Left ventricle myocardium inferior (tissue), 1 donor: ENCODE measurements around the gene PIGZ. TPM values are rescaled to one million over a fixed set of nuclear protein-coding genes. Genes with fewer than 3 reads are reported as not detected.
"Not testable (repeated sequence)": the region's sequence is repeated elsewhere in the genome, so short reads cannot be mapped to it uniquely, and the experiment has no call there.

Experiments
- DNase-seq: peaks from one replicate; pipeline ENCODE4 v3.0.0-alpha.2; 2020
- H3K27ac ChIP-seq: fragments of 200-600 bp; replicated peaks from 2 replicates; pipeline ENCODE4 v1.8.0; 2021
- H3K27me3 ChIP-seq: fragments of 200-600 bp; 2 replicates; pipeline ENCODE4 v1.8.0; 2021; ENCODE audit warnings: low read depth
- H3K36me3 ChIP-seq: fragments of 200-600 bp; 2 replicates; pipeline ENCODE4 v1.8.0; 2021
- H3K4me1 ChIP-seq: fragments of 200-600 bp; 2 replicates; pipeline ENCODE4 v1.8.0; 2021
- H3K4me3 ChIP-seq: fragments of 200-600 bp; 2 replicates; pipeline ENCODE4 v1.8.0; 2021; ENCODE audit warnings: mild to moderate bottlenecking, moderate library complexity
- H3K9me3 ChIP-seq: fragments of 200-600 bp; replicated peaks from 2 replicates; pipeline ENCODE4 v1.8.0; 2021
- intact Hi-C: fragments of 100-400 bp; cut with micrococcal nuclease; formaldehyde crosslinking; loops from one replicate; pipeline ENCODE4 v1.11.0; 2022
- total RNA-seq: library from RNA; stranded (reverse); fragmentation: NEBNext Ultra II Directional; extraction: Animal tissue kit (Norgen Biotek cat#: 25700); gene quantifications from one replicate; pipeline ENCODE4 v1.2.1, GENCODE V29; 2021
- TF ChIP-seq, protein P1 (sequence below): fragments of 200-600 bp; IDR thresholded peaks from 2 replicates; pipeline ENCODE4 v1.8.0; 2021; ENCODE audit warnings: antibody characterized with exemption, mild to moderate bottlenecking, borderline replicate concordance
- donor health status: DM: no; HTN: yes; CAD: no; lungs with severe emphysema.

The PIGZ gene
- total RNA-seq, 1 donor from 2014 or later, result 3.7 TPM

DNA sequence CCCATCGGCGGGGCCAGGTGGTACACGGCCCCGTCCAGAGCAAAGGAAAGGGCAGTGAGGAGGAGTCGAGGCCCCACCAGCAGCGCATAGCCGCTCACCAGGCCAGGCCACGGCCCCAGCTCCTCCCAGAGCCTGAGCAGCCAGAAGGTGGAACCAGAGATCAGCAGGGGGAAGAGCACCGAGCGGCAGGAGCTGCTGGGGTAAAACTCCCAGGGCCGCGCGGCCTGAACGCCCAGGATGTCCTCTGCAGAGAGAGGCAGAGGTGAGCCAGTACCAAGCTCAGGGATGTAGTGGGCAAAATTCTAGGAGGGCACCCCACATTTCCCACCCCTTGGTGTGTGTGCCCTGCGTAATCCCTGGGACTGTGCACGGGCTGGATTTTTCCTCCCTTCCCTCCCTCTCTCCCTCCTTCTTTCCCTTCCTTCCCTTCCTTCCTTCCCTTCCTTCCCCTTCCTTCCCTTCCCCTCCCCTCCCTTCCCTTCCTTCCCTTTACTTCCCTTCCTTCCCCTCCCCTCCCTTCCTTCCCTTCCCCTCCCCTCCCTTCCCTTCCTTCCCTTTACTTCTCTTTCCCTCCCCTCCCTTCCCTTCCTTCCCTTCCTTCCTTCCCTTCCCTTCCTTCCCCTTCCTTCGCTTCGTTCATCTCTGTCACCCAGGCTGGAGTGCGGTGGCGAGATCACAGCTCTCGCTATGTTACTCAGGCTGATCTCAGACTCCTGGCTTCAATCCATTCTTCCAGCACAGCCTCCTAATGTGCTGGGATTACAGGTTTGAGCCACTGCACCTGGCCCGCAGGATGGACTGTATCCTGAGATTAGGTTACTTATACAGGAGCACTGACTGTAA is 20.0 kb downstream of the PIGZ start:
- TF ChIP-seq, protein P1, sequence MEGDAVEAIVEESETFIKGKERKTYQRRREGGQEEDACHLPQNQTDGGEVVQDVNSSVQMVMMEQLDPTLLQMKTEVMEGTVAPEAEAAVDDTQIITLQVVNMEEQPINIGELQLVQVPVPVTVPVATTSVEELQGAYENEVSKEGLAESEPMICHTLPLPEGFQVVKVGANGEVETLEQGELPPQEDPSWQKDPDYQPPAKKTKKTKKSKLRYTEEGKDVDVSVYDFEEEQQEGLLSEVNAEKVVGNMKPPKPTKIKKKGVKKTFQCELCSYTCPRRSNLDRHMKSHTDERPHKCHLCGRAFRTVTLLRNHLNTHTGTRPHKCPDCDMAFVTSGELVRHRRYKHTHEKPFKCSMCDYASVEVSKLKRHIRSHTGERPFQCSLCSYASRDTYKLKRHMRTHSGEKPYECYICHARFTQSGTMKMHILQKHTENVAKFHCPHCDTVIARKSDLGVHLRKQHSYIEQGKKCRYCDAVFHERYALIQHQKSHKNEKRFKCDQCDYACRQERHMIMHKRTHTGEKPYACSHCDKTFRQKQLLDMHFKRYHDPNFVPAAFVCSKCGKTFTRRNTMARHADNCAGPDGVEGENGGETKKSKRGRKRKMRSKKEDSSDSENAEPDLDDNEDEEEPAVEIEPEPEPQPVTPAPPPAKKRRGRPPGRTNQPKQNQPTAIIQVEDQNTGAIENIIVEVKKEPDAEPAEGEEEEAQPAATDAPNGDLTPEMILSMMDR, result no peak
- H3K36me3 ChIP-seq, result peaks cover 23% of the 10 kb centered on the region
- no peak overlapping the region for H3K4me3 ChIP-seq
- H3K27ac ChIP-seq, result no peak overlapping the region
- H3K4me1 ChIP-seq, result peaks cover 12% of the 10 kb centered on the region
- no peak for DNase-seq
- H3K9me3 ChIP-seq, result no peaks in the 10 kb centered on the region
- H3K27me3 ChIP-seq, result no peaks in the 10 kb centered on the region
- intact Hi-C loops, result no loop called here

DNA sequence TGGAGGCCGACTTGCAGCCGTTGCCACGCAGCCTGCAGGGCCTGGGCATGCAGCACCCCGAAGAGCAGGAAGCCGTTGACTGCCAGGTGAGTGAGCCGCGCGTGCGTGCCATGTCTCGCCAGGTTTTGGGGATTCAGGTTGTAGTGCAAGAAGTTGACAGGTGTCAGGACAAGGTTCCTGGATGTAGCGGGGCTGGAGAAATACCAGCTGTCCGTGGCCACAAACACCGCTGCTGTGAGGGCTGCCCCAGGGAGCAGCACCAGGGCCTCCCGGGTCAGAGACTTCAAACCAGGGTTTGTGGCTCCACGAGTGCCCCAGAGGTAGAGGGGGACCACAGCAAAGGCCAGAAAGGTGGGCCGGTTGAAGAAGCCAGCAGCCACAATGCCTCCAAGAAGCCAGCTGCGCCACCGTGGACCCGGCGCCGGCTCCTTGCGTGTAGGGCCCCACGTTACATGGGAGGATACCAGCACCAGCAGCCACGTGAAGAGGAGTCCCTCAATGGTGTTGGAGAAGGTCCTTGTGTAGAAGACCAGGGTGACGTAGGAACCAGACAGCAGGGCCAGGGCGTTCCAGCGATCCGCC is 20.7 kb downstream of the PIGZ start:
- no peaks in the 10 kb centered on the region for H3K27me3 ChIP-seq
- H3K9me3 ChIP-seq, result no peaks in the 10 kb centered on the region
- H3K4me1 ChIP-seq, result peaks cover 20% of the 10 kb centered on the region
- DNase-seq, result no peak
- intact Hi-C loops, result no loop called here
- TF ChIP-seq, protein P1, result no peak
- peaks cover 23% of the 10 kb centered on the region for H3K36me3 ChIP-seq
- H3K4me3 ChIP-seq, result no peak overlapping the region
- H3K27ac ChIP-seq, result no peak overlapping the region

DNA sequence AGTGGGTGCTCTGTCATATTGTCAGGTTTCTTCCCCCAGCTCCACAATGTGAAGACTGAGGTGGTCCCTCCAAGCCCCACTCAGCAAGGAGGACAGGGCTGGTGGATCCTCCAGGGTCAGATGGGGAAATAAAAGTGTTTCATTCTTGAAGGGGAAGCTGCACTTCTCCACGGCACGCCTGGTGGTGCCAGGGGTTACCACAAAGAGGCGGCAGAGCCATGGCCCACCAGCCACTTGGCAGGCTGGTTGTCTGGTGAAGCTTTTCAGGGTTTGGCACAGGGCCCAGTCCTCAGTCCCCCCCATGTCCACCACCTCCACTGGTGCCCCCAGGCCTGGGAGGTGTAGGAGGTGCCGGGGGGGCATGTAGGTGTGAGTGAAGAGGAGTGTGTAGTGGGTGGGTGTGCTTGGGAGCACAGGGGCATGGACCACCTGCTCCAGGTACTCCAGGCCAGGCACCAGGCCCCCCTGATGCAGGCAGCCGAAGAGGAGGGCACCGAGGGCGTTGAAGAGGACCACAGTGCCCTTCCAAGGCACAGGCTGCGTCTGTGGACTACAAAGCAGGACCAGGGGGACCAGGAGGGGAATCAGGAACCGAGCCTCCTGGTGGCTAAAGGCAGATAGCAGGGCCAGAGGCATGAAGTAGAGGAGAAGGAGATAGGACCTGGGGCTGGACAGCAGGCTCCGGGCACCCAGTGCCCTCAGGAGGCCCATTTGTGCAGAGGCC is 21.3 kb downstream of the PIGZ start:
- H3K36me3 ChIP-seq, result peaks cover 23% of the 10 kb centered on the region
- TF ChIP-seq, protein P1, result no peak
- no peak overlapping the region for H3K27ac ChIP-seq
- no peak for DNase-seq
- H3K4me1 ChIP-seq, result peaks cover 24% of the 10 kb centered on the region
- H3K4me3 ChIP-seq, result no peak overlapping the region
- no peaks in the 10 kb centered on the region for H3K27me3 ChIP-seq
- no peaks in the 10 kb centered on the region for H3K9me3 ChIP-seq
- intact Hi-C loops, result no loop called here

DNA sequence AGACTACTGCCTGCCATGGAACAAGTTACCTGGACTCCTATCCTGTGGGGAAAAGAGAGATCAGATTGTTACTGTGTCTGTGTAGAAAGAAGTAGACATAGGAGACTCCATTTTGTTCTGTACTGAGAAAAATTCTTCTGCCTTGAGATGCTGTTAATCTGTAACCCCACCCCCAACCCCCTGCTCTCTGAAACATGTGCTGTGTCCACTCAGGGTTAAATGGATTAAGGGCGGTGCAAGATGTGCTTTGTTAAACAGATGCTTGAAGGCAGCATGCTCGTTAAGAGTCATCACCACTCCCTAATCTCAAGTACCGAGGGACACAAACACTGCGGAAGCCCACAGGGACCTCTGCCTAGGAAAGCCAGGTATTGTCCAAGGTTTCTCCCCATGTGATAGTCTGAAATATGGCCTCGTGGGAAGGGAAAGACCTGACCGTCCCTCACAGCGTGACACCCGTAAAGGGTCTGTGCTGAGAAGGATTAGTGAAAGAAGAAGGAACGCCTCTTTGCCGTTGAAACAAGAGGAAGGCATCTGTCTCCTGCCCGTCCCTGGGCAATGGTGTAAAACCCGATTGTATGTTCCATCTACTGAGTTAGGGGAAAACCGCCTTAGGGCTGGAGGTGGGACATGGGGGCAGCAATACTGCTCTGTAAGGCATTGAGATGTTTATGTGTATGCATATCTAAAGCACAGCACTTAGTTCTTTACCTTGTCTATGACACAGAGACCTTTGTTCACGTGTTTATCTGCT is 24.4 kb downstream of the PIGZ start:
- Histone ChIP-seq H3K4me3 (peak overlapping the region; percentile 91), H3K4me1 (peaks cover 47% of the 10 kb centered on the region), H3K36me3 (peaks cover 13% of the 10 kb centered on the region)
- intact Hi-C loops, H3K27me3 ChIP-seq, H3K27ac ChIP-seq, H3K9me3 ChIP-seq, DNase-seq: not testable (repeated sequence)

DNA sequence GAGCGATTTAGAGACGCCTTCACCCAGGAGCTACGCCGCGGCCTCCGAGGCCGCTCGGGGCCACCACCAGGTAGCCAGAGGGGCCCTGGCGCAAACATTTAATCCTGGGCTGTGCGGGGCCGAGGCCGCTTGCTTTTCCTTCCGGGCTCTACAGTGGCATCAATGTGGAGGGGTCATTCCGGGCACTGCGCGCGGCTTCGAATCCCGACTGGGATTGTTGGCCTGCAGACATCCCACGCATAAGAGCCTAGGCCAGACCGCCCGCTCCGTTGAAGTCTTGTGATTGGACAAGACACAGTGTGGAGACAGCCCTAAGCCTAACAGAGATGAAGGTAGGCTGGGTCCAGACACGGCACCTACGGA is 25.7 kb downstream of the PIGZ start:
- intact Hi-C loops, result no loop called here
- H3K36me3 ChIP-seq, result peaks cover 26% of the 10 kb centered on the region
- TF ChIP-seq, protein P1, result no peak
- peaks cover 47% of the 10 kb centered on the region for H3K4me1 ChIP-seq
- no peaks in the 10 kb centered on the region for H3K9me3 ChIP-seq
- DNase-seq, result no peak
- H3K27me3 ChIP-seq, result no peaks in the 10 kb centered on the region
- peak overlapping the region; percentile 91 for H3K4me3 ChIP-seq
- peak overlapping the region; percentile 90 for H3K27ac ChIP-seq
